Urothelium cell line (cell line): Measurements from ENCODE around the gene SCML1.
"Not testable (repeated sequence)": the region's sequence is repeated elsewhere in the genome, so short reads cannot be mapped to it uniquely, and the experiment has no call there.

ENCODE experiments used
- DNase-seq: peaks from one replicate; pipeline ENCODE4 v3.0.0; 2011; ENCODE audit warnings: low spot score, mixed read lengths
- FAIRE-seq: peaks from 2 replicates; lab custom pipeline; 2011; peaks lifted over from hg19 to GRCh38; lab: Jason Lieb, UNC

SCML1 gene

GRCh38 chrX:17738737-17739535, 1.6 kb downstream of the SCML1 start:
- FAIRE-seq, result no peak

GRCh38 chrX:17740137-17741122, 3.1 kb downstream of the SCML1 start:
- FAIRE-seq, result no peak
- DNase-seq, result no peak

More at GRCh38 chrX:17738737-17739535, 1.6 kb downstream of the SCML1 start:
- DNase-seq, result no peak

- no peak for FAIRE-seq
- no peak for DNase-seq
Observed at GRCh38 chrX:17741123-17741511, 3.8 kb downstream of the SCML1 start.

- FAIRE-seq (no peak), DNase-seq (no peak)
Observed at GRCh38 chrX:17743913-17744312, 6.6 kb downstream of the SCML1 start.

GRCh38 chrX:17744896-17745523, 7.7 kb downstream of the SCML1 start:
- DNase-seq (no peak), FAIRE-seq (no peak)

- no peak for FAIRE-seq
- no peak for DNase-seq
Observed at GRCh38 chrX:17747692-17748091, 10.4 kb downstream of the SCML1 start.

GRCh38 chrX:17748684-17749083, 11.4 kb downstream of the SCML1 start:
- no peak for FAIRE-seq
- no peak for DNase-seq

- DNase-seq, result no peak
- no peak for FAIRE-seq
Observed at GRCh38 chrX:17750436-17750835, 13.1 kb downstream of the SCML1 start.

GRCh38 chrX:17758382-17758781, 21.1 kb downstream of the SCML1 start:
- DNase-seq (no peak), FAIRE-seq (no peak)

GRCh38 chrX:17759990-17760389, 22.7 kb downstream of the SCML1 start:
- DNase-seq, result no peak
- no peak for FAIRE-seq

GRCh38 chrX:17767734-17768133, 30.4 kb downstream of the SCML1 start:
- FAIRE-seq (no peak), DNase-seq (no peak)

- FAIRE-seq (no peak), DNase-seq (no peak)
Observed at GRCh38 chrX:17768997-17769396, 31.7 kb downstream of the SCML1 start.

GRCh38 chrX:17769701-17770269, 32.5 kb downstream of the SCML1 start:
- DNase-seq, result no peak
- FAIRE-seq, result no peak

- no peak for FAIRE-seq
- no peak for DNase-seq
Observed at GRCh38 chrX:17773221-17773876, 36.1 kb downstream of the SCML1 start.

GRCh38 chrX:17774053-17774452, 36.8 kb downstream of the SCML1 start:
- FAIRE-seq, result no peak

GRCh38 chrX:17778997-17779396, 41.7 kb downstream of the SCML1 start:
- FAIRE-seq, result no peak

More at GRCh38 chrX:17774053-17774452, 36.8 kb downstream of the SCML1 start:
- DNase-seq, result no peak

GRCh38 chrX:17779434-17779833, 42.1 kb downstream of the SCML1 start:
- no peak for FAIRE-seq

More at GRCh38 chrX:17778997-17779396, 41.7 kb downstream of the SCML1 start:
- no peak for DNase-seq

GRCh38 chrX:17786554-17787347, 49.5 kb downstream of the SCML1 start:
- DNase-seq, FAIRE-seq: not testable (repeated sequence)

More at GRCh38 chrX:17779434-17779833, 42.1 kb downstream of the SCML1 start:
- no peak for DNase-seq

- DNase-seq, result no peak
- FAIRE-seq, result no peak
Observed at GRCh38 chrX:17787557-17787956, 50.3 kb downstream of the SCML1 start.
